WTC11 (cell line): ENCODE results near the gene C5orf63. TPM values are rescaled to one million over a fixed set of nuclear protein-coding genes. Genes with fewer than 3 reads are reported as not detected.

ENCODE experiments used
- ATAC-seq: fragments of 200-7000 bp; cut with Tn5 transposase; 2 replicates; pipeline ENCODE4 v1.10.0; 2021; ENCODE audit warnings: mild to moderate bottlenecking, moderate library complexity
- CTCF ChIA-PET: fragments of 300-600 bp; sonication (Branson Sonifier 250); formaldehyde crosslinking; loops from one replicate; lab custom pipeline; 2021; ENCODE audit warnings: antibody characterized with exemption; lab: Charles Lee
- POLR2A ChIA-PET: fragments of 350-600 bp; sonication (Branson Sonifier 250); formaldehyde crosslinking; loops from one replicate; lab custom pipeline; 2021; ENCODE audit warnings: antibody characterized with exemption; lab: Charles Lee
- DNase-seq: peaks from one replicate; pipeline ENCODE4 v3.0.0; 2021; ENCODE audit warnings: low spot score
- H3K27ac Mint-ChIP-seq: 2 replicates; pipeline ENCODE4 v1.8.0; 2021; ENCODE audit warnings: mixed read lengths
- H3K27me3 Mint-ChIP-seq: 2 replicates; pipeline ENCODE4 v1.8.0; 2021; ENCODE audit warnings: low read depth, mild to moderate bottlenecking, moderate library complexity, mixed read lengths
- H3K36me3 Mint-ChIP-seq: 2 replicates; pipeline ENCODE4 v1.8.0; 2021; ENCODE audit warnings: mixed read lengths
- H3K4me1 Mint-ChIP-seq: 2 replicates; pipeline ENCODE4 v1.8.0; 2022; ENCODE audit warnings: mixed read lengths
- H3K4me3 Mint-ChIP-seq: 2 replicates; pipeline ENCODE4 v1.8.0; 2021; ENCODE audit warnings: mild to moderate bottlenecking, moderate library complexity, mixed read lengths
- H3K9me3 Mint-ChIP-seq: 2 replicates; pipeline ENCODE4 v1.8.0; 2021; ENCODE audit warnings: mixed read lengths
- AFF4 ChIP-seq: sonication (generic); formaldehyde crosslinking; IDR thresholded peaks from 2 replicates; pipeline ENCODE4 v1.8.1; 2023; ENCODE audit warnings: mild to moderate bottlenecking, missing genetic modification reagents, borderline replicate concordance
- ATF1 ChIP-seq: sonication (generic); formaldehyde crosslinking; IDR thresholded peaks from 2 replicates; pipeline ENCODE4 v1.8.1; 2023; ENCODE audit warnings: mild to moderate bottlenecking, moderate library complexity, missing genetic modification reagents
- E2F5 ChIP-seq: sonication (generic); formaldehyde crosslinking; IDR thresholded peaks from 2 replicates; pipeline ENCODE4 v1.8.1; 2022; ENCODE audit warnings: mild to moderate bottlenecking, moderate library complexity, missing genetic modification reagents
- HMGA2 ChIP-seq: fragments of 250-450 bp; sonication (Bioruptor Pico); IDR thresholded peaks from 2 replicates; pipeline ENCODE4 v1.4.0; 2021; ENCODE audit warnings: mild to moderate bottlenecking, moderate library complexity
- JAZF1 ChIP-seq: fragments of 250-450 bp; sonication (Bioruptor Pico); IDR thresholded peaks from 2 replicates; pipeline ENCODE4 v1.9.0; 2021; ENCODE audit warnings: moderate library complexity, mild to moderate bottlenecking, inconsistent platforms
- MLX ChIP-seq: sonication (generic); formaldehyde crosslinking; IDR thresholded peaks from 2 replicates; pipeline ENCODE4 v1.8.1; 2023; ENCODE audit warnings: mild to moderate bottlenecking, missing genetic modification reagents, moderate library complexity
- NFYB ChIP-seq: sonication (generic); formaldehyde crosslinking; conservative IDR thresholded peaks from 2 replicates; pipeline ENCODE4 v1.8.0; 2022; ENCODE audit warnings: low read depth, missing genetic modification reagents
- NR2C2 ChIP-seq: sonication (generic); formaldehyde crosslinking; IDR thresholded peaks from 2 replicates; pipeline ENCODE4 v1.8.0; 2022; ENCODE audit warnings: mild to moderate bottlenecking, missing genetic modification reagents
- OVOL2 ChIP-seq: fragments of 250-450 bp; sonication (Bioruptor Pico); IDR thresholded peaks from 2 replicates; pipeline ENCODE4 v1.9.0; 2021; ENCODE audit warnings: mild to moderate bottlenecking, borderline replicate concordance
- PRDM15 ChIP-seq: sonication (generic); formaldehyde crosslinking; IDR thresholded peaks from 2 replicates; pipeline ENCODE4 v1.8.0; 2022; ENCODE audit warnings: missing genetic modification reagents
- USF2 ChIP-seq: sonication (generic); formaldehyde crosslinking; IDR thresholded peaks from 2 replicates; pipeline ENCODE4 v1.8.1; 2023; ENCODE audit warnings: mild to moderate bottlenecking, missing genetic modification reagents, moderate library complexity
- ZNF121 ChIP-seq: sonication (generic); formaldehyde crosslinking; IDR thresholded peaks from 2 replicates; pipeline ENCODE4 v1.8.0; 2023; ENCODE audit warnings: missing genetic modification reagents
- ZNF232 ChIP-seq: sonication (generic); formaldehyde crosslinking; IDR thresholded peaks from 2 replicates; pipeline ENCODE4 v1.8.0; 2022; ENCODE audit warnings: mild to moderate bottlenecking, missing genetic modification reagents
- ZNF263 ChIP-seq: sonication (generic); formaldehyde crosslinking; IDR thresholded peaks from 2 replicates; pipeline ENCODE4 v1.8.1; 2022; ENCODE audit warnings: low read depth, mild to moderate bottlenecking, moderate library complexity, missing genetic modification reagents
- ZNF512 ChIP-seq: sonication (generic); formaldehyde crosslinking; IDR thresholded peaks from 2 replicates; pipeline ENCODE4 v1.8.1; 2022; ENCODE audit warnings: missing genetic modification reagents, borderline replicate concordance
- total RNA-seq: library from RNA; stranded (reverse); gene quantifications from 3 replicates; pipeline ENCODE4 v1.2.3, GENCODE V29; 2021
- TF ChIP-seq, protein P1 (sequence below): fragments of 250-450 bp; sonication (Bioruptor Pico); IDR thresholded peaks from 2 replicates; pipeline ENCODE4 v1.8.0; 2021; ENCODE audit warnings: mild to moderate bottlenecking
- TF ChIP-seq, protein P2 (sequence below): sonication (generic); formaldehyde crosslinking; IDR thresholded peaks from 2 replicates; pipeline ENCODE4 v1.8.0; 2023; ENCODE audit warnings: missing genetic modification reagents

C5orf63 gene
- total RNA-seq, 1 experiment from 2014 or later: 3.1 TPM

GRCh38 chr5:127002390-127002789 lies 70.9 kb downstream of the C5orf63 start (continued):
- TF ChIP-seq AFF4 (CRISPR knock-in tag): no peak
- TF ChIP-seq ZNF121 (CRISPR knock-in tag): no peak
- no peak for TF ChIP-seq NR2C2 (CRISPR knock-in tag)
- no peak for TF ChIP-seq ATF1 (CRISPR knock-in tag)
- no peak for TF ChIP-seq ZNF512 (CRISPR knock-in tag)
- TF ChIP-seq USF2: no peak
- TF ChIP-seq, protein P1, sequence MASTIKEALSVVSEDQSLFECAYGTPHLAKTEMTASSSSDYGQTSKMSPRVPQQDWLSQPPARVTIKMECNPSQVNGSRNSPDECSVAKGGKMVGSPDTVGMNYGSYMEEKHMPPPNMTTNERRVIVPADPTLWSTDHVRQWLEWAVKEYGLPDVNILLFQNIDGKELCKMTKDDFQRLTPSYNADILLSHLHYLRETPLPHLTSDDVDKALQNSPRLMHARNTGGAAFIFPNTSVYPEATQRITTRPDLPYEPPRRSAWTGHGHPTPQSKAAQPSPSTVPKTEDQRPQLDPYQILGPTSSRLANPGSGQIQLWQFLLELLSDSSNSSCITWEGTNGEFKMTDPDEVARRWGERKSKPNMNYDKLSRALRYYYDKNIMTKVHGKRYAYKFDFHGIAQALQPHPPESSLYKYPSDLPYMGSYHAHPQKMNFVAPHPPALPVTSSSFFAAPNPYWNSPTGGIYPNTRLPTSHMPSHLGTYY (CRISPR knock-in tag): no peak
- no peak for TF ChIP-seq HMGA2 (CRISPR knock-in tag)
- TF ChIP-seq ZNF232: no peak
- no peak for TF ChIP-seq PRDM15
- no peak for TF ChIP-seq OVOL2
- TF ChIP-seq ZNF263 (CRISPR knock-in tag): no peak
- TF ChIP-seq JAZF1 (CRISPR knock-in tag): no peak
- no peak for TF ChIP-seq MLX (CRISPR knock-in tag)

- DNase-seq: no peak
- TF ChIP-seq E2F5 (CRISPR knock-in tag) (no peak), MLX (CRISPR knock-in tag) (no peak), NFYB (CRISPR knock-in tag) (no peak)
- TF ChIP-seq, protein P2, sequence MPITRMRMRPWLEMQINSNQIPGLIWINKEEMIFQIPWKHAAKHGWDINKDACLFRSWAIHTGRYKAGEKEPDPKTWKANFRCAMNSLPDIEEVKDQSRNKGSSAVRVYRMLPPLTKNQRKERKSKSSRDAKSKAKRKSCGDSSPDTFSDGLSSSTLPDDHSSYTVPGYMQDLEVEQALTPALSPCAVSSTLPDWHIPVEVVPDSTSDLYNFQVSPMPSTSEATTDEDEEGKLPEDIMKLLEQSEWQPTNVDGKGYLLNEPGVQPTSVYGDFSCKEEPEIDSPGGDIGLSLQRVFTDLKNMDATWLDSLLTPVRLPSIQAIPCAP: no peak
- CTCF ChIA-PET: no interaction called here
- no peaks in the 10 kb centered on the region for H3K27me3 Mint-ChIP-seq
- H3K27ac Mint-ChIP-seq: no peak overlapping the region
- POLR2A ChIA-PET: no interaction called here
- no peaks in the 10 kb centered on the region for H3K36me3 Mint-ChIP-seq
- H3K9me3 Mint-ChIP-seq: no peaks in the 10 kb centered on the region
- no peak for ATAC-seq
- H3K4me3 Mint-ChIP-seq: no peak overlapping the region
- H3K4me1 Mint-ChIP-seq: peaks cover 11% of the 10 kb centered on the region
Measured at GRCh38 chr5:127001621-127002296, 71.5 kb downstream of the C5orf63 start.
